Erythroblast (primary cell): Measurements from ENCODE around the gene TYMP.
"Not testable (repeated sequence)": the region's sequence is repeated elsewhere in the genome, so short reads cannot be mapped to it uniquely, and the experiment has no call there.

Experiments
- GATA1 ChIP-seq: IDR thresholded peaks from 2 replicates; pipeline ENCODE4 v1.6.1; 2011; ENCODE audit warnings: low read depth, mild to moderate bottlenecking, control low read depth, low read length, moderate library complexity
- POLR2A ChIP-seq: IDR thresholded peaks from 2 replicates; pipeline ENCODE4 v1.6.1; 2011; ENCODE audit warnings: mild to moderate bottlenecking, low read length

- not testable (repeated sequence) for TF ChIP-seq POLR2A, GATA1
Observed at GRCh38 chr22:50541667-50542026, 11.8 kb upstream of the TYMP start.
